IMR-90 (cell line): ENCODE results near the gene CNPY4. TPM values are rescaled to one million over a fixed set of nuclear protein-coding genes. Genes with fewer than 3 reads are reported as not detected.

Experiments
- ATAC-seq: fragments of 200-7000 bp; cut with Tn5 transposase; 2 replicates; pipeline ENCODE4 v1.9.1; 2020; ENCODE audit warnings: low read depth, mild to moderate bottlenecking, moderate library complexity
- BruUV-seq: library from RNA; stranded (reverse); fragments of 400-500 nt; replicated peaks from 2 replicates; lab custom pipeline; 2021; lab: Mats Ljungman, UMichigan
- CTCF ChIA-PET: fragments of 300-600 bp; formaldehyde crosslinking; extraction: SDS; loops from one replicate; lab custom pipeline; 2021; ENCODE audit warnings: antibody characterized with exemption; lab: Yijun Ruan, JAX
- POLR2A ChIA-PET: fragments of 300-600 bp; sonication (Branson Sonifier 250); formaldehyde crosslinking; loops from one replicate; lab custom pipeline; 2022; ENCODE audit warnings: antibody characterized with exemption; ENCODE audit not compliant: unreplicated experiment; lab: Charles Lee
- DNase-seq: peaks from one replicate; pipeline ENCODE4 v3.0.0; 2013
- H2AFZ ChIP-seq: replicated peaks from 2 replicates; pipeline ENCODE3; 2013; ENCODE audit warnings: low read length, mild to moderate bottlenecking; ENCODE audit not compliant: poor library complexity
- H2AK5ac ChIP-seq: 2 replicates; pipeline ENCODE4 v1.6.1; 2013; ENCODE audit warnings: low read depth, low read length, inconsistent platforms
- H2AK9ac ChIP-seq: replicated peaks from 2 replicates; pipeline ENCODE3; 2013; ENCODE audit warnings: mild to moderate bottlenecking, low read depth, low read length, moderate library complexity; ENCODE audit not compliant: poor library complexity
- H2BK120ac ChIP-seq: 2 replicates; pipeline ENCODE4 v1.6.1; 2013; ENCODE audit warnings: low read depth, low read length, inconsistent platforms
- H2BK15ac ChIP-seq: 3 replicates; pipeline ENCODE4 v1.6.1; 2013; ENCODE audit warnings: low read depth, low read length, inconsistent platforms
- H2BK20ac ChIP-seq: 2 replicates; pipeline ENCODE4 v1.6.1; 2013; ENCODE audit warnings: low read depth, mild to moderate bottlenecking, inconsistent platforms, low read length, moderate library complexity
- H2BK5ac ChIP-seq: 2 replicates; pipeline ENCODE4 v1.6.1; 2013; ENCODE audit warnings: mild to moderate bottlenecking, low read depth, low read length, inconsistent platforms; ENCODE audit not compliant: poor library complexity, severe bottlenecking
- H3K14ac ChIP-seq: replicated peaks from 2 replicates; pipeline ENCODE4 v1.6.1; 2013; ENCODE audit warnings: low read depth, low read length, inconsistent platforms
- H3K18ac ChIP-seq: 2 replicates; pipeline ENCODE4 v1.6.1; 2013; ENCODE audit warnings: low read depth, low read length, control low read depth
- H3K23ac ChIP-seq: 2 replicates; pipeline ENCODE4 v1.6.1; 2013; ENCODE audit warnings: low read depth, low read length, inconsistent platforms
- H3K27ac ChIP-seq: 2 replicates; pipeline ENCODE4 v1.5.1; 2013; ENCODE audit warnings: mild to moderate bottlenecking, control low read depth, low read length; ENCODE audit not compliant: insufficient read depth
- H3K27me3 ChIP-seq: 2 replicates; pipeline ENCODE4 v1.6.1; 2013; ENCODE audit warnings: low read length; ENCODE audit not compliant: control insufficient read depth, insufficient read depth
- H3K36me3 ChIP-seq: 2 replicates; pipeline ENCODE4 v1.6.1; 2013; ENCODE audit warnings: low read length, mixed read lengths; ENCODE audit not compliant: control insufficient read depth, insufficient read depth
- H3K4ac ChIP-seq: 2 replicates; pipeline ENCODE4 v1.6.1; 2013; ENCODE audit warnings: low read depth, low read length, inconsistent platforms
- H3K4me1 ChIP-seq: 2 replicates; pipeline ENCODE4 v1.6.1; 2013; ENCODE audit warnings: low read length, mixed read lengths; ENCODE audit not compliant: control insufficient read depth, insufficient read depth
- H3K4me2 ChIP-seq: 2 replicates; pipeline ENCODE4 v1.6.1; 2013; ENCODE audit warnings: low read depth, mild to moderate bottlenecking, control low read depth, low read length, moderate library complexity
- H3K4me3 ChIP-seq: 2 replicates; pipeline ENCODE4 v1.5.1; 2013; ENCODE audit warnings: low read depth, mild to moderate bottlenecking, control low read depth, low read length, moderate library complexity; ENCODE audit not compliant: insufficient read depth
- H3K56ac ChIP-seq: 2 replicates; pipeline ENCODE4 v1.6.1; 2013; ENCODE audit warnings: low read length, inconsistent platforms; ENCODE audit not compliant: insufficient read depth; ENCODE audit errors: extremely low read depth
- H3K79me1 ChIP-seq, 2 experiments: 2 replicates each; pipeline ENCODE4 v1.6.1; 2013; ENCODE audit warnings: low read length in 2 of 2, inconsistent platforms in 1 of 2, low read depth in 1 of 2
- H3K9ac ChIP-seq: 2 replicates; pipeline ENCODE4 v1.6.1; 2013; ENCODE audit warnings: low read depth, low read length, control low read depth
- H3K9me1 ChIP-seq: 2 replicates; pipeline ENCODE4 v1.6.1; 2013; ENCODE audit warnings: low read length, inconsistent platforms; ENCODE audit not compliant: insufficient read depth
- H3K9me3 ChIP-seq: 2 replicates; pipeline ENCODE4 v1.6.1; 2013; ENCODE audit warnings: low read length; ENCODE audit not compliant: control insufficient read depth, insufficient read depth
- H4K20me1 ChIP-seq: 2 replicates; pipeline ENCODE4 v1.6.1; 2013; ENCODE audit warnings: low read length, inconsistent platforms; ENCODE audit not compliant: insufficient read depth
- H4K5ac ChIP-seq: 2 replicates; pipeline ENCODE4 v1.6.1; 2013; ENCODE audit warnings: mild to moderate bottlenecking, low read depth, low read length, control low read depth
- H4K8ac ChIP-seq, 2 experiments: 2 replicates each; pipeline ENCODE4 v1.6.1; 2013; ENCODE audit warnings: low read depth in 2 of 2, low read length in 2 of 2, control low read depth in 1 of 2, inconsistent platforms in 1 of 2
- H4K91ac ChIP-seq: 2 replicates; pipeline ENCODE4 v1.6.1; 2013; ENCODE audit warnings: low read depth, low read length, inconsistent platforms; ENCODE audit not compliant: insufficient read depth
- BHLHE40 ChIP-seq: fragments of 150-350 bp; IDR thresholded peaks from 2 replicates; pipeline ENCODE4 v1.6.1; 2016; ENCODE audit warnings: mild to moderate bottlenecking, low read depth, low read length
- CEBPB ChIP-seq: IDR thresholded peaks from 2 replicates; pipeline ENCODE4 v1.6.1; 2012; ENCODE audit warnings: low read depth, low read length, improper control_type of control experiment
- CHD1 ChIP-seq: IDR thresholded peaks from 2 replicates; pipeline ENCODE4 v1.6.1; 2012; ENCODE audit warnings: low read depth, low read length, improper control_type of control experiment
- CTCF ChIP-seq: conservative IDR thresholded peaks from 2 replicates; pipeline ENCODE4 v1.5.1; 2012; ENCODE audit warnings: mild to moderate bottlenecking, low read depth, low read length, improper control_type of control experiment
- ELK1 ChIP-seq: fragments of 150-350 bp; IDR thresholded peaks from 2 replicates; pipeline ENCODE4 v1.6.1; 2016; ENCODE audit warnings: low read depth, mild to moderate bottlenecking, low read length, moderate library complexity, borderline replicate concordance
- FOS ChIP-seq: fragments of 150-350 bp; IDR thresholded peaks from 2 replicates; pipeline ENCODE4 v1.6.1; 2016; ENCODE audit warnings: low read depth, low read length
- MAFK ChIP-seq: IDR thresholded peaks from 2 replicates; pipeline ENCODE4 v1.6.1; 2012; ENCODE audit warnings: low read depth, low read length, improper control_type of control experiment
- MAZ ChIP-seq: IDR thresholded peaks from 2 replicates; pipeline ENCODE4 v1.6.1; 2012; ENCODE audit warnings: low read depth, mild to moderate bottlenecking, low read length, improper control_type of control experiment, moderate library complexity, borderline replicate concordance
- MXI1 ChIP-seq: IDR thresholded peaks from 2 replicates; pipeline ENCODE4 v1.6.1; 2012; ENCODE audit warnings: low read depth, mild to moderate bottlenecking, low read length, moderate library complexity, borderline replicate concordance
- POLR2A ChIP-seq: IDR thresholded peaks from 2 replicates; pipeline ENCODE4 v1.6.1; 2012; ENCODE audit warnings: mild to moderate bottlenecking, low read depth, low read length
- RAD21 ChIP-seq: IDR thresholded peaks from 2 replicates; pipeline ENCODE4 v1.6.1; 2012; ENCODE audit warnings: low read length, improper control_type of control experiment
- RCOR1 ChIP-seq: IDR thresholded peaks from 2 replicates; pipeline ENCODE4 v1.6.1; 2012; ENCODE audit warnings: mild to moderate bottlenecking, low read length, improper control_type of control experiment; ENCODE audit not compliant: insufficient replicate concordance
- RFX5 ChIP-seq: IDR thresholded peaks from 2 replicates; pipeline ENCODE4 v1.8.0; 2012; ENCODE audit warnings: low read depth, mild to moderate bottlenecking, low read length, moderate library complexity
- USF2 ChIP-seq: fragments of 150-350 bp; IDR thresholded peaks from 2 replicates; pipeline ENCODE4 v1.6.1; 2017; ENCODE audit warnings: mild to moderate bottlenecking, antibody characterized with exemption, low read length, low read depth
- WGBS, 2 experiments: methylation state at CpG; one replicate each; pipeline versions ENCODE4 v1.1.5 to v1.1.7; 2013; ENCODE audit warnings: missing lambda C conversion rate in 2 of 2; ENCODE audit not compliant: insufficient read length in 1 of 2; ENCODE audit errors: extremely low coverage in 2 of 2; 5-methylcytosine and 5-hydroxymethylcytosine counted together
- dilution Hi-C: fragments of 300-500 bp; cut with HindIII; formaldehyde crosslinking; loops from one replicate; pipeline ENCODE4 v1.14.3; 2018; ENCODE audit warnings: low sequenced_read_pairs; ENCODE audit not compliant: unreplicated experiment
- in situ Hi-C: fragments of 300-500 bp; cut with MboI; formaldehyde crosslinking; loops from 3 replicates; pipeline ENCODE4 v1.14.3; 2019; ENCODE audit warnings: low sequenced_read_pairs, inconsistent platforms, mixed read lengths
- intact Hi-C: fragments of 100-400 bp; cut with micrococcal nuclease; formaldehyde crosslinking; loops from 2 replicates; pipeline ENCODE4 v1.10.0; 2022
- polyA plus RNA-seq, 3 experiments: library from polyadenylated mRNA; depleted of rRNA; stranded (reverse); fragments of >200 nt; gene quantifications; 2 replicates each; pipeline ENCODE4 v1.2.3, GENCODE V29; 2012; ENCODE audit warnings: low replicate concordance in 1 of 3
- total RNA-seq: library from RNA; depleted of rRNA; stranded (reverse); fragments of >200 nt; gene quantifications from 2 replicates; pipeline ENCODE4 v1.2.3, GENCODE V29; 2012

CNPY4 gene
- total and polyA plus RNA-seq, 2 of the 4 experiments (the other 2 are of a cell fraction) = 13.3 to 21.9 TPM

GRCh38 chr7:100111156-100111555, 8.3 kb upstream of the CNPY4 start:
- H3K9ac ChIP-seq = no peak overlapping the region
- no peak overlapping the region for H3K27ac ChIP-seq
- DNase-seq (no peak), ATAC-seq (no peak)
- in situ Hi-C loops (no loop called here), intact Hi-C loops (no loop called here), dilution Hi-C loops (no loop called here)
- H3K36me3 ChIP-seq = peaks cover 63% of the 10 kb centered on the region
- no peaks in the 10 kb centered on the region for H3K27me3 ChIP-seq
- no peaks in the 10 kb centered on the region; the same call in 1 of the 2 replicates for H4K20me1 ChIP-seq
- no peak overlapping the region for H3K56ac ChIP-seq
- CTCF ChIA-PET = interaction anchor here (0.5 kb wide), 1 partner anchor 20 kb away, joined by 3 read pairs; no protein-coding TSS in a partner anchor
- H2AK9ac ChIP-seq = no peak overlapping the region
- no peaks in the 10 kb centered on the region for H3K9me1 ChIP-seq
- no peak overlapping the region for H2AFZ ChIP-seq
- H3K4ac ChIP-seq = no peak overlapping the region
- no peak overlapping the region for H2BK20ac ChIP-seq
- H3K4me1 ChIP-seq = no peaks in the 10 kb centered on the region
- no peak overlapping the region for H2BK15ac ChIP-seq
- H3K9me3 ChIP-seq = no peaks in the 10 kb centered on the region
- no peak overlapping the region for H4K8ac ChIP-seq
- WGBS, 2 experiments = 100% methylated on average over 2 of the region's 7 CpGs; no CpG with 5 or more reads in 1 of the 2 experiments
- H2BK5ac ChIP-seq = no peak overlapping the region
- POLR2A ChIA-PET = interaction anchor here (0.6 kb wide), 1 partner anchor 21 kb away, joined by 8 read pairs; no protein-coding TSS in a partner anchor
- no peak overlapping the region for H2BK120ac ChIP-seq
- no peak overlapping the region for H3K14ac ChIP-seq
- H4K5ac ChIP-seq = no peak overlapping the region
- H3K23ac ChIP-seq = no peak overlapping the region
- no TSS peak for BruUV-seq
- H3K18ac ChIP-seq = no peak overlapping the region
- no peak overlapping the region for H3K4me3 ChIP-seq
- no peak overlapping the region for H2AK5ac ChIP-seq
- TF ChIP-seq MXI1 = no peak
- no peak for TF ChIP-seq CHD1
- no peak for TF ChIP-seq RFX5
- TF ChIP-seq CEBPB = no peak
- TF ChIP-seq MAFK = no peak
- no peak for TF ChIP-seq FOS
- TF ChIP-seq POLR2A = no peak
- TF ChIP-seq CTCF = no peak
- no peak for TF ChIP-seq MAZ
- TF ChIP-seq ELK1 = no peak
- no peak for TF ChIP-seq RAD21
- TF ChIP-seq RCOR1 = no peak
- TF ChIP-seq BHLHE40 = no peak
- TF ChIP-seq USF2 = no peak
- no peak overlapping the region for H4K91ac ChIP-seq
- H3K79me1 ChIP-seq = peaks cover 0 to 17% of the 10 kb centered on the region in 2 experiments; a peak in 1 of 4 replicates
- no peak overlapping the region for H3K4me2 ChIP-seq
